Measurements from ENCODE around the gene SSBP3.
"Not testable (repeated sequence)": the region's sequence is repeated elsewhere in the genome, so short reads cannot be mapped to it uniquely, and the experiment has no call there.

Gene SSBP3

GRCh38 chr1:54406339-54407153, at the start of gene SSBP3:
Gene SSBP3, minus strand, starts transcription at chr1:54406394.
- DNase-seq (ENCODE audit: low read depth) = peak; percentile 85

- no peak for DNase-seq (ENCODE audit: low read depth)
Observed at GRCh38 chr1:54453509-54453908, 47.3 kb upstream of the SSBP3 start.

DNA sequence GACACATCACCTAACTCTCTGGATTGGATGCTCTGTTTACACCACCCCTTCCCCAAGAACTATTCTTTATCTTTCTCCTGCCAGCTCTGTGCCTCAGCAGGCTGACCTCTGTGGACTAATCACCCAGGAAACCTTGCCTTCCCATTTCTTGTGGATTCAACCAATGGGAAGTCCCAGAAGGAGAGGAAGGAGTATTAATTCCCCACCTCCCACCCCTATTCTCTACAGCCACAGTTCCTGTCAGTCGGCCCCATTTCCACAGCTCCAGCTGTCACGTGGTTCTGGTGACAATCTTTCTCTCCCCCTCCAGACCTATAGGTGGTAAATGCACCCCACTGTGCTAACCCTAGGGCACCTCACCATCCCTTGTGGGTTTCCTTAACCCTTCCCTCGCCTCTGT, 46.8 kb upstream of the SSBP3 start:
- DNase-seq (ENCODE audit: low read depth) = no peak

- not testable (repeated sequence) for DNase-seq (ENCODE audit: low read depth)
Observed at GRCh38 chr1:54449431-54449830, 43.2 kb upstream of the SSBP3 start.

DNA sequence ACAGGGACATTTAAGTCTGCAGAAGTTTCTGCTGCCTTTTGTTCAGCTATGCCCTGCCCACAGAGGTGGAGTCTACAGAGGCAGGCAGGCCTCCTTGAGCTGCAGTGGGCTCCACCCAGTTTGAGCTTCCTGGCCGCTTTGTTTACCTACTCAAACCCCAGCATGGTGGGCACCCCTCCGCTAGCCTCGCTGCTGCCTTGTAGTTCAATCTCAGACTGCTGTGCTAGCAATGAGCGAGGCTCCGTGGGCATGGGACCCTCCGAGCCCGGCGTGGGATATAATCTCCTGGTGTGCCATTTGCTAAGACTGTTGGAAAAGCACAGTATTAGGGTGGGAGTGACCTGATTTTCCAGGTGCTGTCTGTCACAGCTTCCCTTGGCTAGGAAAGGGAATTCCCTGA, 42.6 kb upstream of the SSBP3 start:
- DNase-seq (ENCODE audit: low read depth) = not testable (repeated sequence)

GRCh38 chr1:54447081-54447480, 40.9 kb upstream of the SSBP3 start:
- not testable (repeated sequence) for DNase-seq (ENCODE audit: low read depth)

GRCh38 chr1:54442185-54442584, 36.0 kb upstream of the SSBP3 start:
- DNase-seq (ENCODE audit: low read depth) = no peak

- DNase-seq (ENCODE audit: low read depth) = no peak
Observed at GRCh38 chr1:54439550-54440223, 33.5 kb upstream of the SSBP3 start.

- DNase-seq (ENCODE audit: low read depth) = no peak
Observed at GRCh38 chr1:54437783-54438182, 31.6 kb upstream of the SSBP3 start.

DNA sequence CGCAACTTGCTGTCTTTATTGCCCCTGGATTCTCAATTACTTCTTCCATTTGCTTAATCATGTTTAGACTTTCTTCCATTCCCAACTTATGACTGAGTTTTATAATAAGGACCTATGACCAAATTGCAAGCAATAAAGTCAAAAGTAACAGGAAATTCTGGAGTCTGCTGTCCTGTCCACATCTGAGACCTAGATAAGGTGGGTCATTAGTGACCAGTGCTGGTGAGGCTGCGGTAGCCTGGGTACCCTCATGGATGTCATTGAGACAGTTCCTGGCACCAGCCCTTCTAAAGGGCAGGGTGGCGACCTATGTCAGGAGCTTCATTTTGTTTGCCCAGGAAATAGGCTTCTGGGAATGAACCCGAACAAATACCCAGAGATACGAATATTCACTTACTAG, 30.6 kb upstream of the SSBP3 start:
- DNase-seq (ENCODE audit: low read depth) = no peak

DNA sequence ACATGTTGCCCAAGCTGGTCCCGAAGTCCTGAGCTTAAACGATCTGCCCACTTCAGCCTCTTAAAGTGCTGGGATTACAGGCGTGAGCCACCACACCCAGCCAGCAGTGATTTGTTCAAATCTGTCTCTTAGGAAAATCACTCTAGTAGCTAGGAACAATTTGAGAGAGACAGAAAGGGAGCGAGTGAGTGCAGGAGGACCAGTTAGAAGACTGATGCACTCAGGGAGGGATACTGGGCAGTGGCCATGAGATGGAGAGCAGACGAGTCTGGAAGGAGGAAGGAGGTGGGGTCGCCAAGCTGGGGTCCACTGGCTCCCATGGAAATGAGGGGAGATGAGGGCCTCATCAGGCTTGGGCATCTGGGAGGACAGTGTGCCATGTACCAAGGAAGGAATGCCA, 23.6 kb upstream of the SSBP3 start:
- DNase-seq (ENCODE audit: low read depth) = no peak

- DNase-seq (ENCODE audit: low read depth) = no peak
Observed at GRCh38 chr1:54428837-54429518, 22.8 kb upstream of the SSBP3 start.

GRCh38 chr1:54425152-54425584, 19.0 kb upstream of the SSBP3 start:
- no peak for DNase-seq (ENCODE audit: low read depth)

DNA sequence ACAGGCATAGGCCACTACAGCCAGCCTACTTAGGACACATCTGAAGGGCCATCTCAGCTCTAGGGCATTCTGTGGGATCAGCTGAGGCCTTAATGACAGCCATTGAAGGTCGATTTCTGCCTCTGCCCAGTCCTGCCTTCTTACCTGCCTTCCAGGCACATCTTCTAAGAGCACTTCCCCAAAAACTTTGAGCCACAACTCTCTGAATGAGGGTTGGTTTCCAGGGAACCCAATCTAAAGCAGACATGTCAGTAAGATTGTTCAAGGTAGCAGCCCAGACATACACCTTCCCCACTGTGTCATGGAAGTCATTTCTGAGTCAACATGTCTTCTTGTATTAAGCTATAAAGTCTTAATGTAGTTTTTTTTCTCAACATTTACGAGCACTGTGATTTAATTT, 18.2 kb upstream of the SSBP3 start:
- no peak for DNase-seq (ENCODE audit: low read depth)

GRCh38 chr1:54421101-54421504, 14.9 kb upstream of the SSBP3 start:
- no peak for DNase-seq (ENCODE audit: low read depth)

DNA sequence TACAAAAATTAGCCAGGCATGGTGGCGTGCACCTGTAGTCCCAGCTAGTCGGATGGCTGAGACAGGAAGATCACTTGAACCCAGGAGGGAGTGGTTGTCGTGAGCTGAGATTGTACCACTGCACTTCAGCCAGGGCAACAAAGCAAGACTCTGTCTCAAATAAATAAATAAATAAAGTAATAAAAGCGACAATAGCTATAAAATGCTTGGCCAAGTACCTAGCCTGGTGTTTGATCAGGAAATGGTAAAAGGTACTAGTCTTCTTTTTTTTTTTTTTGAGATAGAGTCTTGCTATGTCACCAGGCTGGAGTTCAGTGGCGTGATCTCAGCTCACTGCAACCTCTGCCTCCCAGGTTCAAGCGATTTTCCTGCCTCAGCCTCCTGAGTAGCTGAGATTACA, 12.4 kb upstream of the SSBP3 start:
- DNase-seq (ENCODE audit: low read depth) = not testable (repeated sequence)

GRCh38 chr1:54417123-54417522, 10.9 kb upstream of the SSBP3 start:
- no peak for DNase-seq (ENCODE audit: low read depth)

- DNase-seq (ENCODE audit: low read depth) = no peak
Observed at GRCh38 chr1:54416435-54416834, 10.2 kb upstream of the SSBP3 start.

- no peak for DNase-seq (ENCODE audit: low read depth)
Observed at GRCh38 chr1:54415991-54416390, 9.8 kb upstream of the SSBP3 start.

DNA sequence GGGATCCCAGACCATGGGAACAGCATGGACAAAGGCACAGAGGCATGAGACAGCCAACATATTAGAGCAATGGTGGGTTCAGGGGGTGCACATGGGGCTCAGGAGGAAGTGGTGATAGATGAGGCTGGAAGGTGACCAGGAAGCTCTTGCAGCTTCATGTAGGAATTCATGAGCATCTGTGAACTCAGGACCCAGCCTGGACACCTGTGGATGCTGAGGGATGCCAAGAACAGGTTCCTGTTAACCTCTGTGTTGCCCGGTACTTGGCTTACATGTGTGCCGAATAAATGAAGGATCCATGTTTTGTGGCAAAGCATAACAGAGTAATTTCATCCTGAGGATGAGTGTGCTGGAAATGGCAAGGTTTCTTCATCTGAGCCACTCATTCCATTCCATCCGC, 9.3 kb upstream of the SSBP3 start:
- no peak for DNase-seq (ENCODE audit: low read depth)

DNA sequence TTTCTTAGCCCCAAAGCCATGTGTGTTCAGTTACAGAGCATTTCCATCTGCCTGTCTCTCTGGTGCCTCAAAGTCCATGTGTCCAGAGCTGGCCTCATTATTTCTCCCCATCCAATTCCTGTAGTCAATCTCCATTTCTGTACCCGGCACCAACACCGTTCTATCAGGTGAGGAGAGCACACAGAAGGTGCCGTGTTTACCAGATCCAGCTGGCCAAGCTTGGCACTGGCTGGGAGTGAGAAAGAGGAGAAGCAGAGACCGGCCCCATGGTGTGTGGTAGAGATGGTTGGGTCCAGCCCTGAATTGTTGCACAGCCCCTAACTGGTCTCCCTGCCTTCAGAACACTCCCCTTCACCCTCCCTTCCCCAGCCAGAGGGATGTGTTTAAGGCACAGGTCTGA, 7.5 kb upstream of the SSBP3 start:
- no peak for DNase-seq (ENCODE audit: low read depth)

- DNase-seq (ENCODE audit: low read depth) = no peak
Observed at GRCh38 chr1:54413295-54413694, 7.1 kb upstream of the SSBP3 start.

GRCh38 chr1:54410359-54410758, 4.2 kb upstream of the SSBP3 start:
- DNase-seq (ENCODE audit: low read depth) = no peak
